Gastrocnemius medialis (tissue), 4 donors: Measurements from ENCODE around the gene INTS7.

ENCODE experiments used
- CTCF ChIP-seq, 5 experiments: fragments of 450-650 bp in 3 of 5; fragments of 200-600 bp in 2 of 5; sonication (generic) in 2 of 5; IDR thresholded peaks in 4 of 5; conservative IDR thresholded peaks in 1 of 5; 1 replicate in 4 of 5; 2 replicates in 1 of 5; pipeline ENCODE4 v1.5.1; 2016 to 2019; ENCODE audit warnings: antibody characterized with exemption in 5 of 5, mild to moderate bottlenecking in 3 of 5, moderate library complexity in 3 of 5
- POLR2A ChIP-seq, 2 donors: fragments of 450-650 bp; IDR thresholded peaks; one replicate each; pipeline ENCODE4 v1.6.1; 2017; ENCODE audit warnings: antibody characterized with exemption in 2 of 2, mild to moderate bottlenecking in 2 of 2, moderate library complexity in 2 of 2

- no peak for TF ChIP-seq POLR2A (IDR thresholded peaks at IDR 0.05)
- TF ChIP-seq CTCF (IDR thresholded peaks at IDR 0.05 in 4 of 5, conservative IDR thresholded peaks at IDR 0.05 in 1 of 5): no peak
Observed at GRCh38 chr1:211975152-211975941, 60.0 kb downstream of the INTS7 start.
